H1 (cell line): ENCODE data around the gene PDZD2.

Experiments
- ATF3 ChIP-seq: IDR thresholded peaks from 2 replicates; pipeline ENCODE4 v1.6.1; 2011; ENCODE audit warnings: low read depth, mild to moderate bottlenecking, low read length; ENCODE audit not compliant: insufficient read depth
- CREB1 ChIP-seq: IDR thresholded peaks from 2 replicates; pipeline ENCODE4 v1.6.1; 2012; ENCODE audit warnings: inconsistent platforms
- EP300 ChIP-seq, 2 experiments: IDR thresholded peaks; 1 replicate in 1 of 2; 2 replicates in 1 of 2; pipeline ENCODE4 v1.6.1; 2011 to 2012; ENCODE audit warnings: low read depth in 2 of 2, low read length in 2 of 2, mild to moderate bottlenecking in 2 of 2, borderline replicate concordance in 1 of 2, inconsistent platforms in 1 of 2, moderate library complexity in 1 of 2
- KDM5A ChIP-seq: fragments of 200-600 bp; IDR thresholded peaks from 2 replicates; pipeline ENCODE4 v1.7.1; 2012; ENCODE audit warnings: mild to moderate bottlenecking, low read length, inconsistent platforms, mixed read lengths
- POLR2A ChIP-seq, 2 experiments: IDR thresholded peaks; 1 replicate in 1 of 2; 2 replicates in 1 of 2; pipeline ENCODE4 v1.6.1; 2011; ENCODE audit warnings: low read depth in 2 of 2, low read length in 2 of 2, mild to moderate bottlenecking in 2 of 2; ENCODE audit errors: control extremely low read depth in 1 of 2
- SIX5 ChIP-seq: IDR thresholded peaks from 2 replicates; pipeline ENCODE4 v1.6.1; 2011; ENCODE audit warnings: mild to moderate bottlenecking, low read depth, low read length
- ZNF274 ChIP-seq: IDR thresholded peaks from 2 replicates; pipeline ENCODE4 v1.7.0; 2012; ENCODE audit warnings: low read length, borderline replicate concordance; ENCODE audit errors: extremely low read depth
- TF ChIP-seq, protein P1 (sequence below), 3 experiments: IDR thresholded peaks; 1 replicate in 2 of 3; 2 replicates in 1 of 3; pipeline versions ENCODE4 v1.5.1 to v1.6.1; 2011; ENCODE audit warnings: low read length in 3 of 3, mild to moderate bottlenecking in 3 of 3, inconsistent platforms in 2 of 3, low read depth in 1 of 3, moderate library complexity in 1 of 3; ENCODE audit not compliant: insufficient read depth in 1 of 3; ENCODE audit errors: control extremely low read depth in 1 of 3
- TF ChIP-seq, protein P2 (sequence below): IDR thresholded peaks from 2 replicates; pipeline ENCODE4 v1.6.1; 2012; ENCODE audit warnings: inconsistent platforms

DNA sequence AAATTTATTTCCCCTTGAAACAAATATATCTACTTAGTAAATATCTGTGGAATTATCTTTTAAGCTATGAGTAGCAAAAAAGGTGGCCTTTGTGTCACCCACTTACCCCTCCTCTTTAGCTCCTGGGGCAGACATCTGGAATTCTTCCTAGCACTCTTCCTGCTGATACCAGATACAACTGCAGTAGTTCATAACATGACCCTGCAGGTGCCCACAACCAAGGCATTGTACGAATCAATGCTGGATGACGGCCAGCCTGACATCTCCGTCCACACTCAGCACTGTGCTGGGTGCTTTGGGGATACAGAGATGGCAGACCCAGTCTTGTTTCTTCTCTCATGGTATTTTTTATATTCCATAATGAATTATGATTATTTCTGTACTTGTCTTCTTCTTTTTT lies 382.8 kb downstream of the PDZD2 start:
- no peak for TF ChIP-seq EP300 (IDR thresholded peaks at IDR 0.05; ENCODE audit: borderline replicate concordance in 1 of 2, low read depth in 2 of 2, low read length in 2 of 2)
- TF ChIP-seq ATF3 = no peak
- TF ChIP-seq KDM5A = no peak
- no peak for TF ChIP-seq POLR2A (IDR thresholded peaks at IDR 0.05; ENCODE audit: control extremely low read depth in 1 of 2, low read depth in 2 of 2, low read length in 2 of 2)
- TF ChIP-seq, protein P1, sequence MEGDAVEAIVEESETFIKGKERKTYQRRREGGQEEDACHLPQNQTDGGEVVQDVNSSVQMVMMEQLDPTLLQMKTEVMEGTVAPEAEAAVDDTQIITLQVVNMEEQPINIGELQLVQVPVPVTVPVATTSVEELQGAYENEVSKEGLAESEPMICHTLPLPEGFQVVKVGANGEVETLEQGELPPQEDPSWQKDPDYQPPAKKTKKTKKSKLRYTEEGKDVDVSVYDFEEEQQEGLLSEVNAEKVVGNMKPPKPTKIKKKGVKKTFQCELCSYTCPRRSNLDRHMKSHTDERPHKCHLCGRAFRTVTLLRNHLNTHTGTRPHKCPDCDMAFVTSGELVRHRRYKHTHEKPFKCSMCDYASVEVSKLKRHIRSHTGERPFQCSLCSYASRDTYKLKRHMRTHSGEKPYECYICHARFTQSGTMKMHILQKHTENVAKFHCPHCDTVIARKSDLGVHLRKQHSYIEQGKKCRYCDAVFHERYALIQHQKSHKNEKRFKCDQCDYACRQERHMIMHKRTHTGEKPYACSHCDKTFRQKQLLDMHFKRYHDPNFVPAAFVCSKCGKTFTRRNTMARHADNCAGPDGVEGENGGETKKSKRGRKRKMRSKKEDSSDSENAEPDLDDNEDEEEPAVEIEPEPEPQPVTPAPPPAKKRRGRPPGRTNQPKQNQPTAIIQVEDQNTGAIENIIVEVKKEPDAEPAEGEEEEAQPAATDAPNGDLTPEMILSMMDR (IDR thresholded peaks at IDR 0.05; ENCODE audit: control extremely low read depth in 1 of 3, insufficient read depth in 1 of 3, low read depth in 1 of 3, low read length in 3 of 3) = no peak
- TF ChIP-seq CREB1 = no peak
- TF ChIP-seq SIX5 = no peak
- no peak for TF ChIP-seq ZNF274
- TF ChIP-seq, protein P2, sequence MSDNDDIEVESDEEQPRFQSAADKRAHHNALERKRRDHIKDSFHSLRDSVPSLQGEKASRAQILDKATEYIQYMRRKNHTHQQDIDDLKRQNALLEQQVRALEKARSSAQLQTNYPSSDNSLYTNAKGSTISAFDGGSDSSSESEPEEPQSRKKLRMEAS = no peak
